Transverse colon (tissue), 4 donors: ENCODE measurements around the gene ZC3H12C. TPM values are rescaled to one million over a fixed set of nuclear protein-coding genes. Genes with fewer than 3 reads are reported as not detected.

Experiments used
- DNase-seq: peaks from one replicate; pipeline ENCODE4 v3.0.0-alpha.2; 2019
- H3K27ac ChIP-seq, 4 donors: fragments of 200-600 bp; sonication (generic); 2 replicates each; pipeline ENCODE4 v1.5.1; 2016 to 2018; ENCODE audit warnings: inconsistent platforms in 4 of 4
- H3K27me3 ChIP-seq: fragments of 200-600 bp; sonication (generic); 2 replicates; pipeline ENCODE4 v1.5.1; 2017; ENCODE audit warnings: inconsistent platforms
- H3K36me3 ChIP-seq, 4 donors: fragments of 200-600 bp; sonication (generic); 2 replicates each; pipeline ENCODE4 v1.5.1; 2017 to 2019; ENCODE audit warnings: inconsistent platforms in 4 of 4
- H3K4me1 ChIP-seq, 4 donors: fragments of 200-600 bp; sonication (generic); 2 replicates each; pipeline ENCODE4 v1.5.1; 2017 to 2020; ENCODE audit warnings: inconsistent platforms in 4 of 4
- H3K4me3 ChIP-seq, 4 donors: fragments of 200-600 bp; sonication (generic); 1 replicate in 1 of 4; 2 replicates in 3 of 4; pipeline versions ENCODE4 v1.5.1 to v1.6.1; 2017 to 2019; ENCODE audit warnings: inconsistent platforms in 4 of 4
- H3K9me3 ChIP-seq, 2 donors: fragments of 200-600 bp; sonication (generic); 2 replicates each; pipeline ENCODE4 v1.5.1; 2017 to 2019; ENCODE audit warnings: inconsistent platforms in 2 of 2
- CTCF ChIP-seq, 5 experiments: fragments of 200-600 bp in 3 of 5; fragments of 450-650 bp in 2 of 5; sonication (generic) in 3 of 5; IDR thresholded peaks; 1 replicate in 2 of 5; 2 replicates in 3 of 5; pipeline ENCODE4 v1.5.1; 2016 to 2017; ENCODE audit warnings: antibody characterized with exemption in 5 of 5, inconsistent platforms in 3 of 5, mild to moderate bottlenecking in 2 of 5, moderate library complexity in 1 of 5
- EP300 ChIP-seq: sonication (generic); formaldehyde crosslinking; IDR thresholded peaks from one replicate; pipeline ENCODE4 v1.6.1; 2017; ENCODE audit warnings: antibody characterized with exemption, low read depth
- POLR2A ChIP-seq: fragments of 450-650 bp; IDR thresholded peaks from one replicate; pipeline ENCODE4 v1.6.1; 2016; ENCODE audit warnings: antibody characterized with exemption, mild to moderate bottlenecking, moderate library complexity
- POLR2AphosphoS5 ChIP-seq, 3 donors: sonication (generic); formaldehyde crosslinking; IDR thresholded peaks; one replicate each; pipeline ENCODE4 v1.6.1; 2016; ENCODE audit warnings: antibody characterized with exemption in 3 of 3
- WGBS, 2 donors: methylation state at CpG; one replicate each; pipeline ENCODE4 v1.1.5; 2018; ENCODE audit warnings: low coverage in 1 of 2; 5-methylcytosine and 5-hydroxymethylcytosine counted together
- in situ Hi-C, 4 donors: fragments of 200-750 bp; cut with MboI; loops; one replicate each; pipeline versions ENCODE4 v1.15.0 to v1.15.1; 2017; ENCODE audit warnings: low sequenced_read_pairs in 3 of 4, low pct_ligation_motif_present in 1 of 4, low pct_unique_long_range_greater_than_20kb in 1 of 4
- intact Hi-C: fragments of 100-400 bp; cut with DNase I; formaldehyde crosslinking; loops from one replicate; pipeline ENCODE4 v1.15.1; 2023; ENCODE audit warnings: low total_unique reads
- total RNA-seq, 4 donors: library from RNA; depleted of rRNA; stranded (reverse); fragments of >200 nt; gene quantifications; one replicate each; pipeline ENCODE4 v1.1.0, GENCODE V29; 2016

ZC3H12C gene
- total RNA-seq, 4 donors from 2014 or later: 6.4 to 21.2 (median 14.4) TPM

GRCh38 chr11:110179064-110179463, 85.9 kb downstream of the ZC3H12C start:
- in situ Hi-C loops (loop anchor here in 3 of 4 donors (25.0 kb wide), 3 partner anchors 242 to 1258 kb away; partner anchors contain the start of gene POU2AF2 (in 1 of the 3)), intact Hi-C loops (no loop called here)
- Histone ChIP-seq H3K27ac (no peak overlapping the region), H3K9me3 (no peaks in the 10 kb centered on the region), H3K4me1 (peaks cover 0 to 7% (median 0%) of the 10 kb centered on the region in 4 donors), H3K36me3 (no peaks in the 10 kb centered on the region), H3K4me3 (no peak overlapping the region), H3K27me3 (no peaks in the 10 kb centered on the region)
- DNase-seq: no peak
- 80 to 83% methylated on average over 2 to 4 of the region's 4 CpGs for WGBS, 2 donors
- TF ChIP-seq EP300 (no peak), POLR2A (no peak), POLR2AphosphoS5 (IDR thresholded peaks at IDR 0.05) (no peak), CTCF (IDR thresholded peaks at IDR 0.05) (no peak)

GRCh38 chr11:110182886-110183285, 89.7 kb downstream of the ZC3H12C start:
- WGBS, 2 donors: 87 to 89% methylated on average over 4 to 5 of the region's 5 CpGs
- Histone ChIP-seq H3K9me3 (no peaks in the 10 kb centered on the region), H3K4me1 (no peaks in the 10 kb centered on the region), H3K36me3 (no peaks in the 10 kb centered on the region), H3K27ac (no peak overlapping the region), H3K4me3 (no peak overlapping the region), H3K27me3 (no peaks in the 10 kb centered on the region)
- intact Hi-C loops: no loop called here
- TF ChIP-seq POLR2A (no peak), EP300 (no peak), POLR2AphosphoS5 (IDR thresholded peaks at IDR 0.05) (no peak), CTCF (IDR thresholded peaks at IDR 0.05) (no peak)
- DNase-seq: no peak
- in situ Hi-C loops: loop anchor here in 3 of 4 donors (25.0 kb wide), 3 partner anchors 246 to 1254 kb away; partner anchors contain the start of gene POU2AF2 (in 1 of the 3)

- H3K27ac ChIP-seq: no peak overlapping the region
- 72 to 87% methylated on average over 2 to 7 of the region's 7 CpGs for WGBS, 2 donors
- DNase-seq: no peak
- no peaks in the 10 kb centered on the region for H3K36me3 ChIP-seq
- intact Hi-C loops (no loop called here), in situ Hi-C loops (loop anchor here in 3 of 4 donors (25.0 kb wide), 3 partner anchors 247 to 1253 kb away; partner anchors contain the start of gene POU2AF2 (in 1 of the 3))
- TF ChIP-seq CTCF (IDR thresholded peaks at IDR 0.05): no peak
- TF ChIP-seq EP300: no peak
- no peak for TF ChIP-seq POLR2A
- TF ChIP-seq POLR2AphosphoS5 (IDR thresholded peaks at IDR 0.05): no peak
- no peaks in the 10 kb centered on the region for H3K27me3 ChIP-seq
- H3K4me1 ChIP-seq: no peaks in the 10 kb centered on the region
- no peak overlapping the region for H3K4me3 ChIP-seq
- no peaks in the 10 kb centered on the region for H3K9me3 ChIP-seq
Measured at GRCh38 chr11:110184456-110184855, 91.3 kb downstream of the ZC3H12C start.

GRCh38 chr11:110185121-110185591, 92.0 kb downstream of the ZC3H12C start:
- Histone ChIP-seq H3K27me3 (no peaks in the 10 kb centered on the region), H3K36me3 (no peaks in the 10 kb centered on the region), H3K4me3 (no peak overlapping the region), H3K9me3 (no peaks in the 10 kb centered on the region), H3K4me1 (no peaks in the 10 kb centered on the region), H3K27ac (no peak overlapping the region)
- in situ Hi-C loops (loop anchor here in 3 of 4 donors (25.0 kb wide), 3 partner anchors 248 to 1252 kb away; partner anchors contain the start of gene POU2AF2 (in 1 of the 3)), intact Hi-C loops (no loop called here)
- no peak for TF ChIP-seq CTCF (IDR thresholded peaks at IDR 0.05)
- TF ChIP-seq POLR2A: no peak
- no peak for TF ChIP-seq EP300
- 77 to 80% methylated on average over 1 to 3 of the region's 3 CpGs for WGBS, 2 donors
- no peak for DNase-seq
